22Rv1 (cell line): Measurements from ENCODE around the gene TNFSF13B.
A peak's percentile ranks its signal among the peaks of the same experiment; 100 is the strongest.

Source experiments
- H3K27ac ChIP-seq: fragments of 450-650 bp; 2 replicates; pipeline ENCODE4 v1.5.1; 2017
- CTCF ChIP-seq: fragments of 450-650 bp; IDR thresholded peaks from 2 replicates; pipeline ENCODE4 v1.5.1; 2017; ENCODE audit warnings: mild to moderate bottlenecking
- ZFX ChIP-seq: fragments of 450-650 bp; IDR thresholded peaks from 2 replicates; pipeline ENCODE4 v1.6.1; 2017; ENCODE audit warnings: antibody characterized with exemption, borderline replicate concordance

TNFSF13B gene

GRCh38 chr13:108325863-108326262 lies 56.3 kb downstream of the TNFSF13B start:
- TF ChIP-seq CTCF (no peak), ZFX (no peak)
- no peak overlapping the region for H3K27ac ChIP-seq

GRCh38 chr13:108326309-108326708 lies 56.8 kb downstream of the TNFSF13B start:
- TF ChIP-seq ZFX (no peak), CTCF (no peak)
- no peak overlapping the region for H3K27ac ChIP-seq

GRCh38 chr13:108328848-108329247 lies 59.3 kb downstream of the TNFSF13B start:
- TF ChIP-seq CTCF (no peak), ZFX (no peak)
- no peak overlapping the region for H3K27ac ChIP-seq

- H3K27ac ChIP-seq, result no peak overlapping the region
- no peak for TF ChIP-seq CTCF
- TF ChIP-seq ZFX, result no peak
Measured at GRCh38 chr13:108332791-108333190, 63.3 kb downstream of the TNFSF13B start.

- TF ChIP-seq CTCF (peak; percentile 79), ZFX (no peak)
- H3K27ac ChIP-seq, result no peak overlapping the region
Measured at GRCh38 chr13:108342369-108343289, 73.1 kb downstream of the TNFSF13B start.

GRCh38 chr13:108345016-108345415 lies 75.5 kb downstream of the TNFSF13B start:
- H3K27ac ChIP-seq, result no peak overlapping the region
- TF ChIP-seq CTCF (no peak), ZFX (no peak)

GRCh38 chr13:108346376-108346775 lies 76.9 kb downstream of the TNFSF13B start:
- no peak for TF ChIP-seq CTCF
- no peak for TF ChIP-seq ZFX
- H3K27ac ChIP-seq, result no peak overlapping the region
